Sigmoid colon (tissue), 7 donors: Measurements from ENCODE around the gene ASS1. TPM values are rescaled to one million over a fixed set of nuclear protein-coding genes. Genes with fewer than 3 reads are reported as not detected.

ENCODE experiments used
- DNase-seq: peaks from one replicate; pipeline ENCODE4 v3.0.0-alpha.2; 2019
- H3K27ac ChIP-seq, 4 donors: fragments of 200-600 bp; sonication (generic); one replicate each; pipeline ENCODE4 v1.5.1; 2016 to 2019; ENCODE audit warnings: mild to moderate bottlenecking in 1 of 4
- H3K27me3 ChIP-seq, 3 donors: fragments of 200-600 bp; sonication (generic); one replicate each; pipeline ENCODE4 v1.5.1; 2019; ENCODE audit warnings: mild to moderate bottlenecking in 1 of 3
- H3K36me3 ChIP-seq, 4 donors: fragments of 200-600 bp; sonication (generic); one replicate each; pipeline ENCODE4 v1.5.1; 2016 to 2019
- H3K4me1 ChIP-seq, 4 donors: fragments of 200-600 bp; sonication (generic); one replicate each; pipeline ENCODE4 v1.5.1; 2017 to 2019
- H3K4me3 ChIP-seq, 4 donors: fragments of 200-600 bp; sonication (generic); one replicate each; pipeline ENCODE4 v1.5.1; 2017 to 2019; ENCODE audit warnings: mild to moderate bottlenecking in 2 of 4, moderate library complexity in 1 of 4
- H3K9me3 ChIP-seq, 4 donors: fragments of 200-600 bp in 3 of 4; sonication (generic) in 3 of 4; one replicate each; pipeline versions ENCODE4 v1.5.1 to v1.6.1; 2013 to 2019
- EP300 ChIP-seq, 4 donors: sonication (generic); formaldehyde crosslinking; IDR thresholded peaks; one replicate each; pipeline ENCODE4 v1.6.1; 2017; ENCODE audit warnings: antibody characterized with exemption in 4 of 4
- POLR2A ChIP-seq, 2 donors: fragments of 450-650 bp; IDR thresholded peaks; one replicate each; pipeline ENCODE4 v1.6.1; 2016; ENCODE audit warnings: antibody characterized with exemption in 2 of 2, mild to moderate bottlenecking in 2 of 2, moderate library complexity in 2 of 2
- POLR2AphosphoS5 ChIP-seq, 4 donors: sonication (generic); formaldehyde crosslinking; IDR thresholded peaks; one replicate each; pipeline ENCODE4 v1.6.1; 2017; ENCODE audit warnings: antibody characterized with exemption in 4 of 4
- WGBS, 2 donors: extraction: QIAGEN DNeasy Blood & Tissue Kit; methylation state at CpG; one replicate each; pipeline ENCODE4 v1.1.7; 2013; 5-methylcytosine and 5-hydroxymethylcytosine counted together
- intact Hi-C: fragments of 100-400 bp; cut with DNase I; formaldehyde crosslinking; loops from one replicate; pipeline ENCODE4 v1.15.1; 2023
- polyA plus RNA-seq, 3 donors: library from polyadenylated mRNA; stranded (reverse); fragments of 200-250 nt; gene quantifications; one replicate each; pipeline ENCODE4 v1.2.3, GENCODE V29; 2013
- total RNA-seq, 4 donors: library from RNA; depleted of rRNA; stranded (reverse); fragments of >200 nt; gene quantifications; one replicate each; pipeline ENCODE4 v1.1.0, GENCODE V29; 2016
- TF ChIP-seq, protein P1 (sequence below), 4 experiments: fragments of 450-650 bp in 3 of 4; fragments of 200-600 bp in 1 of 4; IDR thresholded peaks; one replicate each; pipeline ENCODE4 v1.5.1; 2016 to 2019; ENCODE audit warnings: antibody characterized with exemption in 4 of 4, mild to moderate bottlenecking in 3 of 4, moderate library complexity in 2 of 4
- donor health status: healthy with polysubstance abuse.
- donor health status: Bipolar disorder and iron deficiency.
- donor health status: healthy.

Gene ASS1
- total and polyA plus RNA-seq, 7 donors = 65.8 to 1,420 (median 84.2) TPM

DNA sequence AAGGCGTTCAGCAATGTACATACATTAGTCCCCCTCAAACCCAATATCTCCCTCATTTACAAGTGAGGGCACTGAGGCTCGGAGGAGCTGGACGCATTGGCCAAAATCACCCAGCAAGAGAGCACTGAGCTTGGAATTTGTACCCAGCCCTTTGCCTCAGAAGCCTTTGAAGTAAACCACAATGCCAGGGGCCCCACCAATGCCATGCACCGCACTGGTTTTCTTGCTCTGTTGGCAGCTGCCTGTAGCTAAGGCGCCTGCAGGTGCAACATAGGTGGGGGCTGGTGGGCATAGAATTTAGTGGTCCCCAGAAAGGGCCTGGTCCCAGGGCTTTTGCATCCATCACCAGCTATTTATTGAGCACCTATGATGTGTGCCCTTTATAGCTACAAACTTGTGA is 97.3 kb downstream of the ASS1 start:
- intact Hi-C loops = no loop called here
- H3K27me3 ChIP-seq = peaks cover 1 to 56% (median 34%) of the 10 kb centered on the region in 3 donors
- no peaks in the 10 kb centered on the region for H3K4me1 ChIP-seq
- TF ChIP-seq EP300 (IDR thresholded peaks at IDR 0.05) (no peak), POLR2A (IDR thresholded peaks at IDR 0.05) (no peak), POLR2AphosphoS5 (IDR thresholded peaks at IDR 0.05) (no peak)
- TF ChIP-seq, protein P1, sequence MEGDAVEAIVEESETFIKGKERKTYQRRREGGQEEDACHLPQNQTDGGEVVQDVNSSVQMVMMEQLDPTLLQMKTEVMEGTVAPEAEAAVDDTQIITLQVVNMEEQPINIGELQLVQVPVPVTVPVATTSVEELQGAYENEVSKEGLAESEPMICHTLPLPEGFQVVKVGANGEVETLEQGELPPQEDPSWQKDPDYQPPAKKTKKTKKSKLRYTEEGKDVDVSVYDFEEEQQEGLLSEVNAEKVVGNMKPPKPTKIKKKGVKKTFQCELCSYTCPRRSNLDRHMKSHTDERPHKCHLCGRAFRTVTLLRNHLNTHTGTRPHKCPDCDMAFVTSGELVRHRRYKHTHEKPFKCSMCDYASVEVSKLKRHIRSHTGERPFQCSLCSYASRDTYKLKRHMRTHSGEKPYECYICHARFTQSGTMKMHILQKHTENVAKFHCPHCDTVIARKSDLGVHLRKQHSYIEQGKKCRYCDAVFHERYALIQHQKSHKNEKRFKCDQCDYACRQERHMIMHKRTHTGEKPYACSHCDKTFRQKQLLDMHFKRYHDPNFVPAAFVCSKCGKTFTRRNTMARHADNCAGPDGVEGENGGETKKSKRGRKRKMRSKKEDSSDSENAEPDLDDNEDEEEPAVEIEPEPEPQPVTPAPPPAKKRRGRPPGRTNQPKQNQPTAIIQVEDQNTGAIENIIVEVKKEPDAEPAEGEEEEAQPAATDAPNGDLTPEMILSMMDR (IDR thresholded peaks at IDR 0.05) = no peak
- DNase-seq = no peak
- H3K36me3 ChIP-seq = no peaks in the 10 kb centered on the region
- H3K9me3 ChIP-seq = no peaks in the 10 kb centered on the region
- 65 to 80% methylated on average over 5 of the region's 5 CpGs for WGBS, 2 donors
- no peak overlapping the region for H3K4me3 ChIP-seq
- no peak overlapping the region for H3K27ac ChIP-seq

DNA sequence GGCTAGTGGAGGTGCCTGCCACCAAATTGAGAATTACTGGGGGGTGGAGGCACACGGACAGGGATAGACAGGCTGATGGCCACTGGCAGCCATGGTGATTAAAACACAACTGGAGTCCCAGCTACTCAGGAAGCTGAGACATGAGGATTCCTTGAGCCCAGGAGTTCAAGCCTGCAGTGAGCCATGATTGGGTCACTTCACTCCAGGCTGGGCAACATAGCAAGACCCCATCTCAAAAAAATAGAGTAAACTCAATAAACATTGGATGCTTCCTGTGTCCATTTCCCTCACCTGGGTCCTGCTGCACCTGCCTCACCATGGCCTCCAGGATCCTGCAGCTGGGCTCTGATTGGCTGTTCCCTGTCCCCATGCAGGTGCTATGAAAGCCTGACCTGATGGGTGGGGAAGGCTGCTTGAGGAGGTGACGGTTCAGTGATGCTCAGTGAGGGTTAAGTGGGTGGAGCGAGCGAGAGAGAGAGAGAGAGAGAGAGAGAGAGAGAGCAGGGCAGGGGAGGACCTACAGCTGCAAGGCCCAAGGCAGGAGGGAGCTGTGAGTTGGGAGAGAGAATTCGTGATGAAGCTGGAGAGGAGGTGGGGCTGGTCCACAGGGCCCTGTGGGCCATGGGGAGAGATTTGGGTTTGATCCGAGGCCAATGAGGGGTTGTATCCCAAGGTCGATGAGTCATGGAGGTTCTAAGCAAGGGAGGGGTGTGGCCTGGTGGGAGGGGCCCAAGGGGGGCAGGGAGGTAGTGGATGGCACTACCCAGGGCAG is 97.9 kb downstream of the ASS1 start:
- no peaks in the 10 kb centered on the region for H3K4me1 ChIP-seq
- intact Hi-C loops = no loop called here
- H3K4me3 ChIP-seq = no peak overlapping the region
- TF ChIP-seq EP300 (IDR thresholded peaks at IDR 0.05) (no peak), POLR2AphosphoS5 (IDR thresholded peaks at IDR 0.05) (no peak), POLR2A (IDR thresholded peaks at IDR 0.05) (no peak)
- TF ChIP-seq, protein P1 (IDR thresholded peaks at IDR 0.05) = no peak
- H3K27ac ChIP-seq = no peak overlapping the region
- H3K9me3 ChIP-seq = no peaks in the 10 kb centered on the region
- DNase-seq = no peak
- H3K27me3 ChIP-seq = peaks cover 0 to 50% (median 28%) of the 10 kb centered on the region in 3 donors
- H3K36me3 ChIP-seq = no peaks in the 10 kb centered on the region
- WGBS, 2 donors = 43 to 59% methylated on average over 7 of the region's 7 CpGs

GRCh38 chr9:130543368-130543767 is 98.6 kb downstream of the ASS1 start:
- no peaks in the 10 kb centered on the region for H3K4me1 ChIP-seq
- H3K27ac ChIP-seq = no peak overlapping the region
- TF ChIP-seq POLR2AphosphoS5 (IDR thresholded peaks at IDR 0.05) (no peak), POLR2A (IDR thresholded peaks at IDR 0.05) (no peak), EP300 (IDR thresholded peaks at IDR 0.05) (no peak)
- TF ChIP-seq, protein P1 (IDR thresholded peaks at IDR 0.05) = no peak
- no peaks in the 10 kb centered on the region for H3K36me3 ChIP-seq
- no peaks in the 10 kb centered on the region for H3K9me3 ChIP-seq
- no peak overlapping the region for H3K4me3 ChIP-seq
- no peak for DNase-seq
- 69 to 74% methylated on average over 8 of the region's 8 CpGs for WGBS, 2 donors
- H3K27me3 ChIP-seq = peaks cover 0 to 42% (median 24%) of the 10 kb centered on the region in 3 donors
- intact Hi-C loops = no loop called here

GRCh38 chr9:130543859-130544258 is 99.1 kb downstream of the ASS1 start:
- no peak for DNase-seq
- no peak overlapping the region for H3K27ac ChIP-seq
- no peaks in the 10 kb centered on the region for H3K9me3 ChIP-seq
- H3K4me1 ChIP-seq = no peaks in the 10 kb centered on the region
- TF ChIP-seq POLR2A (IDR thresholded peaks at IDR 0.05) = no peak
- TF ChIP-seq, protein P1 (IDR thresholded peaks at IDR 0.05) = no peak
- no peak for TF ChIP-seq EP300 (IDR thresholded peaks at IDR 0.05)
- no peak for TF ChIP-seq POLR2AphosphoS5 (IDR thresholded peaks at IDR 0.05)
- H3K4me3 ChIP-seq = no peak overlapping the region
- intact Hi-C loops = no loop called here
- no peaks in the 10 kb centered on the region for H3K36me3 ChIP-seq
- H3K27me3 ChIP-seq = peaks cover 0 to 38% (median 20%) of the 10 kb centered on the region in 3 donors
- 71 to 77% methylated on average over 6 of the region's 6 CpGs for WGBS, 2 donors
